Astrocyte of the hippocampus (primary cell): Measurements from ENCODE around the gene CPOX.
A peak's percentile ranks its signal among the peaks of the same experiment; 100 is the strongest.
"Not testable (repeated sequence)": the region's sequence is repeated elsewhere in the genome, so short reads cannot be mapped to it uniquely, and the experiment has no call there.

Experiments used
- DNase-seq: peaks from one replicate; pipeline ENCODE4 v3.0.0; 2011; ENCODE audit warnings: low read depth, low spot score

The CPOX gene

GRCh38 chr3:98563661-98564281 lies 29.6 kb downstream of the CPOX start:
- DNase-seq: peak; percentile 60

DNA sequence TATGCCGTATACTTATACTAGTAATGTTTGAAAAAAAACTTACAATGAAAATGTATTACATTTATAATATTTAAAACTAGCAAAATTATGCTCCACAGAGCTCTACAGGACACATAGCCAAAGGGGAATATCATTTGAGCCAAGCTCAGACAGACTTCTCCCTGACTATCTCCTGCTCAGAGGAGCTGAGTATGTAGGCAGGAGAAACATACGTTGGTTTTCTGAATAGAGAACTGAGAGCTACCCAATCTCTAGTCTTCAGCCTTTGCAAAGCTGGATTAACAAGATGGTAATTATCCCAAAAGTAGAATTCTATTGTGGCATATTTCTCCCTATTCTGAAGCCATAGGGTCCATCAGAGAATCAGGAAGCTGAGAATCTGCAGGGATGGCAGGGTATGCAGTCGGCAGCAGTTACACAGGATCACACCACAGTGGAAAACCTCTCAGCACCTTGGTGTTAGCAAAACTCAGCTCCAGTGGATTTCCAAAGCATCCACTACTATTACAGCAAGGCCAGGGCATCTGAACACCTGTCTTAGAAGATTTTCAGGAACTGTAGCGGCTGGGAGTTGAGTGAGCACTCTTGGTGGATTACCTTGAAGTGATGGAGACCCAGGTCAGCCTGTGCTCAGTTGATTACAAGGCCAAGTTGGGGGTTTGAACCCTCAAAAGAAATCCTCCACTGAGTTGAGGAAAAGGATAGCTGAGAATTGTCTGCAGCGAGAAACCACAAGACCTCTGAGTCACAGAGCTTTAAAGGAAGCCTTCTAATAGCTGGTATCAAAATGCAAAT lies 31.5 kb downstream of the CPOX start:
- peak; percentile 48 for DNase-seq

DNA sequence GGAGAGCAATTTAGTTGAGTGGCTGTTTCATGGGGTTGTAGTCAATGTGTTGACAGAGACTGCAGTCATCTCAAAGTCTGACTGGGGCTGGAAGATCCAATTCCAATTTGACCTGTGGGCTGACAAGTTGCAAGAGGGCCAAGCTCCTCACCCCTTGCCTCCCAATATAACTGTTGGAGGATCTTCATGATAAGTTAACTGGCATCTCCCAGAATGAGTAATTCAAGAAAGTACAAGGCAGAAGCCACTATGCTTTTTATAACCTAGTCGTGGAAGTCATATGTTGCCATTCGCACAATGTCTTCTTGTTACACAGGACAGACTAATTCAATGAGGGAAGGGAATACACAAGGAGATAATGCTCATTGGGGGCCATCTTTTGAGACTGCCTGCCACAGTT lies 32.5 kb downstream of the CPOX start:
- no peak for DNase-seq

GRCh38 chr3:98559769-98560168 lies 33.6 kb downstream of the CPOX start:
- DNase-seq: not testable (repeated sequence)

DNA sequence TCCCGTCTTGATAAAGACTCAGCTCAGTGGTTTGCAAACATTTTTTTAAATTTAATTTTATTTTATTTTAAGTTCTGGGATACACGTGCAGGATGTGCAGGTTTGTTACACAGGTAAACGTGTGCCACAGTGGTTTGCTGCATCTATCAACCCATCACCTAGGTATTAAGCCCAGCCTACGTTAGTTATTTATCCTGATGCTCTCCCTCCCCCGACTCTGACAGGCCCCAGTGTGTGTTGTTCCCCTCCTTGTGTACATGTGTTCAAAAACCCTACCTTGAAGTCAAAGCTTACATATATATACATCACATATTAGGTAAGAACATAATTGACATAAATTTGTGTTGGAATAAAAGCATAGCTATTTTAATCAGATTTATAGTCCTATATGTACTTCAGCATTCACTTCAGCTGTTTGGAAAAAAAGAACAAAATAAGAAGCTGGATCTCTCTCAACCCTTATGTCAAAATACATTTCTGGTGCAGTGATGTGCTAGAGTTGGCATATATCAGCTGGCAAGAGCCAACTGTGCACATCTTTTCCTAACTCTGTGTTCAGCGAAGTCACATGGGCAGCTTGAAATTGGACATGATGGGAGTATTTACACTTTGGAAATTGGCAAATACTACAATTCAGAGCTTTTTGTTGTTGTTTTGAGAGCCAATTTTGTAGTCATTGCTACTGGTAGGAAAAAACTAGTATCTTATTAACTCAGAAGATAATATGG lies 35.1 kb downstream of the CPOX start:
- DNase-seq: no peak

- DNase-seq: no peak
Observed at GRCh38 chr3:98557324-98558010, 35.9 kb downstream of the CPOX start.

- DNase-seq: peak; percentile 68
Observed at GRCh38 chr3:98556164-98557130, 37.0 kb downstream of the CPOX start.

GRCh38 chr3:98555025-98555379 lies 38.4 kb downstream of the CPOX start:
- DNase-seq: peak; percentile 37

GRCh38 chr3:98554580-98554979 lies 38.8 kb downstream of the CPOX start:
- DNase-seq: no peak

- no peak for DNase-seq
Observed at GRCh38 chr3:98553753-98554152, 39.7 kb downstream of the CPOX start.

- DNase-seq: no peak
Observed at GRCh38 chr3:98553021-98553563, 40.3 kb downstream of the CPOX start.

DNA sequence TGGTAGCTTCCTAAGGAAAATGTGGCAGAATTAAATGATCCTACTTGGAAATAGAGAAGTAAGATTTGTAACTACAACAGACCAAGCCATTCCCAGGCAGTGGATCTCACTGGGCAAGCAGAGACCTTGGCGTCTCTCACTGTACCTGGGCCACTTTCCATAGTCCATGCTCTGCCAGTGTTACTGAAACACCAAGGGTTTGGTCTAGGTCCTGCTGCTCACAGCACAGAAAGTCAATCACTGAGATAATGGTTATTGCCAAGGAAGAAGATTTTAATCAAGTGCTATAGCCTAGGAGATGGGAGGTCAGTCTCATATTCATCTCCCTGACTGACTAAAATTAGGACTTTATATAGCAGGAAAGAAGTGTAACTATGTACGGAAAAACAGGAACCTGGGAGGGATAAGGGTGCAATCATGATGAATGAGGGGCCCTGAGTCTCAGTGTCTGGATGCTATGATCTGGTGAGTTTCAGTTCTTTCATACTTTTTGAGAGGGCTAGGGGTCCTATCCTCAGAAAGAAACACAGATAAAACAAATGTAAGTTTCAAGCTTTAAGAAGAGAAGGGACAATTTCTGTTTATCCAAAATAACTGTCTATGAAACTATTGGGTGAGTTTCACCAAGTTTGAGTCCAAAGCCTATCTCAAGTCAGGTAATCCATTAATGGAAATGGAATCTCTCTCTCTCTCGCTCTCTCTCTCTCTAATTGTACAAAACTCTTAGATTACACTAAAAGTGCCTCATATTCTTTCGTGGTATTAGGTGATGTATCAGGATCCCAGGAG lies 41.0 kb downstream of the CPOX start:
- no peak for DNase-seq

- no peak for DNase-seq
Observed at GRCh38 chr3:98551754-98552153, 41.7 kb downstream of the CPOX start.

GRCh38 chr3:98551236-98551635 lies 42.2 kb downstream of the CPOX start:
- DNase-seq: no peak

- DNase-seq: no peak
Observed at GRCh38 chr3:98550833-98551232, 42.6 kb downstream of the CPOX start.

DNA sequence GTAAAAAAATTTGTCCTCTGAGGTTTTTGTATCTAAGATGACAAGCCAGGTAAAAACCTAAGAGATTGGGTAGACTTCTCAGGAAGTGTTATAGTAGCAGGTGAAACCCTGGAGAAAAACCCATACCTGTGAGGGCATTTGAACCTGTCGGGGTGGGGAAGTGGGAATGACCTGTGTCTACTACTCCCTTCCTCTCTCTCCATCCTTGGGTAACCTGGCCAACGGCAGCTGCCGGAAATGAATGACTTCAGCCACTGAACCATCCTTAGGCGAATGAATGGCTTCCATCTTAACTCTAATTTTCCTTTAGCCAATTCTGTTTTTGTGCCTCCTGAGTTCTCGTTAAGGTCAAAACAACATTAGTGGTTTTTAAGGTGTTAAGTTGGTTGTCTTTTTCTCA lies 44.9 kb downstream of the CPOX start:
- no peak for DNase-seq

DNA sequence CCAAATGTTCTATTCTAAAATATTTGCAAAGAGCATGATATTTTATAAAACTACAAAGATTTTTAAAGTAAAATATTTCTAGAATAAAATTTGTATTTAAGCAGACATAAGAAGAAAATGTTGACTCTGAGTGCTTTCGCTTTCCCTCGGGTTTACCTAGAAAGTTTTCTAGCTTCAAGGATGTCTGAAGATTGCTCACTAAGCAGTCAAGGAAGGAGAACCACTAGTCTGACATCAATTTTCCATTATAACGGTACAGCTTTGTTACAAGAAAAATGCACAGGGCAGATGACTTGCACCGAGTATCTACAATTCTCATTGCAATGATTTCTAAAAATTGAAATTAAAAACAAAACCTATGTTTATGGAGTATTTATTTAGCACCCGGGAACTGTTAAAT lies 47.5 kb downstream of the CPOX start:
- DNase-seq: no peak

DNA sequence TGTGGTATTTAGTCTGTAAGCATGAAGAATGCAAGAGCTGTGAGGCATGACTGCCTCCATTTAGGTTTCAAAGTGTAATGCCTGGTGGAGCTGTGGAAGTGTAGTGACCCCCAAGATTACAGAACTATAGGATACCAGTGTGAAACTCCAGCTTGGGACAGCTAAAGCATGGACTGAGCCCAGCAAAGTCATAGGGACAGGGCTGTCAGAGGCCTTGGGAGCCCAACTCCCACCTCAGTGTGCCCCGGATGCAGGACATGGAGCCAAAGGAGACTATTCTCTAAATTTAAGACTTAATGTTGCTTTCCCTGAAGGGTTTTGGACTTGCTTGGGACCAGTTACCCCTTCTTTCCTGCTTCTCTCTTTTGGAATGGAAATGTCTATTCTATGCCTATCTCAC lies 50.8 kb downstream of the CPOX start:
- DNase-seq: no peak

- DNase-seq: no peak
Observed at GRCh38 chr3:98541695-98542094, 51.7 kb downstream of the CPOX start.

GRCh38 chr3:98540346-98540745 lies 53.1 kb downstream of the CPOX start:
- DNase-seq: no peak
